ENCODE data around the gene ARHGEF4.
"Not testable (repeated sequence)": the region's sequence is repeated elsewhere in the genome, so short reads cannot be mapped to it uniquely, and the experiment has no call there.

ARHGEF4 gene

DNA sequence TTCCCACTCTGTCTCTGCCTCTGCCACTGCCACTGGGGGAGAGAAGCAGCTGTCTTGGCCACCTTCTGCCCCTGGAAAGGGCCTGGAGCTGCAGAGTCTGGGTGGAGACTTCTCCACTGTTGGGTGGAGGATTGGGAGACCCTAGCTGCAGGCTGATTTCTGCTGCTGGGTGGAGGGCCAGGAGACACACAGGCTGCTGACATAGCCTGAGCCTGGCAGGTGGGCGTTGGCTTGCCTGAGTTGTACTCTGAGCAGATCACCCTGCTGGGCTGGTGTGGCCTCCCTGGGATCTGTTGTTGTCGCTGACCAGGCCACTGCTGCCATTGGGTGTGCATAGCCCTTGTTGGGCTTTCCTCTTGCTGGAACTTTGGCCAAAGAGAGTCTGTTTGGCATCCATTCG lies 64.3 kb downstream of the ARHGEF4 start:
- no peak overlapping the region for H3K14ac ChIP-seq (ENCODE audit: low read length)
- H4K8ac ChIP-seq (ENCODE audit: low read depth, low read length): no peak overlapping the region
- no peaks in the 10 kb centered on the region for H3K79me2 ChIP-seq (ENCODE audit: control insufficient read depth, insufficient read depth, low read length, poor library complexity)
- no peaks in the 10 kb centered on the region for H3K36me3 ChIP-seq (ENCODE audit: control insufficient read depth in 1 of 2, insufficient read depth in 2 of 2, low read length in 2 of 2)
- no peak overlapping the region for H3K9ac ChIP-seq (ENCODE audit: low read length)
- H3K79me1 ChIP-seq (ENCODE audit: low read length): no peaks in the 10 kb centered on the region
- no peak overlapping the region for H2AK5ac ChIP-seq (ENCODE audit: low read length)
- no peak overlapping the region for H2BK120ac ChIP-seq (ENCODE audit: insufficient read depth, low read length, poor library complexity)
- no peak overlapping the region for H3K27ac ChIP-seq (ENCODE audit: low read depth, low read length)
- no peak overlapping the region for H3K23ac ChIP-seq (ENCODE audit: low read length)
- no CpG with 5 or more reads among the region's 3 CpGs for WGBS (ENCODE audit: extremely low coverage, insufficient coverage, insufficient read length)
- DNase-seq: no peak
- H2BK12ac ChIP-seq (ENCODE audit: low read length): no peak overlapping the region
- H3K18ac ChIP-seq (ENCODE audit: low read length): no peak overlapping the region
- H3K4me1 ChIP-seq (ENCODE audit: control insufficient read depth in 1 of 2, insufficient read depth in 2 of 2, low read length in 2 of 2): no peaks in the 10 kb centered on the region
- H3K4me2 ChIP-seq (ENCODE audit: low read length): no peak overlapping the region
- no peak overlapping the region for H4K91ac ChIP-seq (ENCODE audit: low read depth, low read length)
- no peak overlapping the region for H4K12ac ChIP-seq (ENCODE audit: low read depth, low read length)
- no peak overlapping the region for H3K4me3 ChIP-seq (ENCODE audit: low read depth, low read length)
- no peaks in the 10 kb centered on the region for H3K9me3 ChIP-seq (ENCODE audit: insufficient read depth, low read depth, low read length)
- H2BK5ac ChIP-seq (ENCODE audit: low read depth, low read length, poor library complexity): no peak overlapping the region
- H3K27me3 ChIP-seq (ENCODE audit: insufficient read depth, low read length): no peaks in the 10 kb centered on the region
- no peak overlapping the region for H2AFZ ChIP-seq (ENCODE audit: insufficient read depth, low read length, poor library complexity)
- H3K4ac ChIP-seq (ENCODE audit: low read depth, low read length): no peak overlapping the region

DNA sequence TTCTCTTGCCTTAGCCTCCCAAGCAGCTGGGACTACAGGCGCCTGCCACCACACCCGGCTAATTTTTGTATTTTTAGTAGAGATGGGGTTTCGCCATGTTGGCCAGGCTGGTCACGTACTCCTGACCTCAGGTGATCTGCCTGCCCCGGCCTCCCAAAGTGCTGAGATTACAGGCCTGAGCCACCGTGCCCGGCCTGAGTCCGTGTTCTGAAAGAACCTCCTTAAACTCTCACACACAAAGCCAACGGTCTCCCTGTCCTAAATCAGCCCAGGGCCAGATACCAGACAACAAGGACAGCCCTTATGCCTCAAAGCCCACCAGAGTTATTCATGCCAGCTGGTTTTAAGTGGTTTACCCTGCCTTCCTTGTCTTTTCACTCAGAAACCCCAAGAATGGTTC lies 64.9 kb downstream of the ARHGEF4 start:
- not testable (repeated sequence) for H2BK12ac ChIP-seq (ENCODE audit: low read length); H3K79me2 ChIP-seq (ENCODE audit: control insufficient read depth, insufficient read depth, low read length, poor library complexity); H2BK120ac ChIP-seq (ENCODE audit: insufficient read depth, low read length, poor library complexity); H3K36me3 ChIP-seq (ENCODE audit: control insufficient read depth in 1 of 2, insufficient read depth in 2 of 2, low read length in 2 of 2); H3K4ac ChIP-seq (ENCODE audit: low read depth, low read length); H2BK5ac ChIP-seq (ENCODE audit: low read depth, low read length, poor library complexity); DNase-seq; H3K9ac ChIP-seq (ENCODE audit: low read length); H3K27ac ChIP-seq (ENCODE audit: low read depth, low read length); H2AK5ac ChIP-seq (ENCODE audit: low read length); H3K4me3 ChIP-seq (ENCODE audit: low read depth, low read length); H3K27me3 ChIP-seq (ENCODE audit: insufficient read depth, low read length); H3K18ac ChIP-seq (ENCODE audit: low read length); H4K91ac ChIP-seq (ENCODE audit: low read depth, low read length); H4K12ac ChIP-seq (ENCODE audit: low read depth, low read length); H3K23ac ChIP-seq (ENCODE audit: low read length); H3K79me1 ChIP-seq (ENCODE audit: low read length); H3K4me2 ChIP-seq (ENCODE audit: low read length); H3K9me3 ChIP-seq (ENCODE audit: insufficient read depth, low read depth, low read length); H3K4me1 ChIP-seq (ENCODE audit: control insufficient read depth in 1 of 2, insufficient read depth in 2 of 2, low read length in 2 of 2); H2AFZ ChIP-seq (ENCODE audit: insufficient read depth, low read length, poor library complexity); H3K14ac ChIP-seq (ENCODE audit: low read length); H4K8ac ChIP-seq (ENCODE audit: low read depth, low read length)
- no CpG with 5 or more reads among the region's 9 CpGs for WGBS (ENCODE audit: extremely low coverage, insufficient coverage, insufficient read length)

DNA sequence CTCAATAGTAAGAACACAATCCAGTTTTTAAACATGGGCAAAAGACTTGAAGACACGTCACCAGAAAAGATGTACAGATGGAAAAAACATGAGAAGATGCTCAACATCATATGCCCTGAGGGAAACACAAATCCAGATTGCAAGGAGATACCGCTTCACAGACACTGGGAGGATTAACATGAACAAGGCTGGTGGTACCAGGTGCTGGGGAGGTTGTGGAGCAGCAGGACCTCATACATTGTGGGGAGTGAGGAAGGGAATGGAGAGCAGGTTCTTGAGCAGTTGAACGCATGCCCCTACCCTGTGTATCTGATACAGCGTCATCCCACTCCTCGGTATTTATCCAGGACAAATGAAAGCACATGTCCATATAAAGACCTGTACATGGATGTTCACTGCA lies 72.1 kb downstream of the ARHGEF4 start:
- no peak overlapping the region for H3K4ac ChIP-seq (ENCODE audit: low read depth, low read length)
- H3K27me3 ChIP-seq (ENCODE audit: insufficient read depth, low read length): no peaks in the 10 kb centered on the region
- no peak overlapping the region for H4K12ac ChIP-seq (ENCODE audit: low read depth, low read length)
- H3K4me1 ChIP-seq (ENCODE audit: control insufficient read depth in 1 of 2, insufficient read depth in 2 of 2, low read length in 2 of 2): peaks cover 9% of the 10 kb centered on the region in 2 experiments
- H2BK5ac ChIP-seq (ENCODE audit: low read depth, low read length, poor library complexity): no peak overlapping the region
- no CpG with 5 or more reads among the region's 5 CpGs for WGBS (ENCODE audit: extremely low coverage, insufficient coverage, insufficient read length)
- no peaks in the 10 kb centered on the region for H3K36me3 ChIP-seq (ENCODE audit: control insufficient read depth in 1 of 2, insufficient read depth in 2 of 2, low read length in 2 of 2)
- peaks cover 3% of the 10 kb centered on the region for H3K79me1 ChIP-seq (ENCODE audit: low read length)
- no peak overlapping the region for H3K23ac ChIP-seq (ENCODE audit: low read length)
- H3K4me3 ChIP-seq (ENCODE audit: low read depth, low read length): no peak overlapping the region
- H4K91ac ChIP-seq (ENCODE audit: low read depth, low read length): no peak overlapping the region
- DNase-seq: no peak
- H3K9ac ChIP-seq (ENCODE audit: low read length): no peak overlapping the region
- no peak overlapping the region for H2AK5ac ChIP-seq (ENCODE audit: low read length)
- H2AFZ ChIP-seq (ENCODE audit: insufficient read depth, low read length, poor library complexity): no peak overlapping the region
- H3K14ac ChIP-seq (ENCODE audit: low read length): no peak overlapping the region
- H3K18ac ChIP-seq (ENCODE audit: low read length): no peak overlapping the region
- H4K8ac ChIP-seq (ENCODE audit: low read depth, low read length): no peak overlapping the region
- H2BK12ac ChIP-seq (ENCODE audit: low read length): no peak overlapping the region
- H2BK120ac ChIP-seq (ENCODE audit: insufficient read depth, low read length, poor library complexity): no peak overlapping the region
- no peak overlapping the region for H3K27ac ChIP-seq (ENCODE audit: low read depth, low read length)
- H3K4me2 ChIP-seq (ENCODE audit: low read length): no peak overlapping the region
- H3K9me3 ChIP-seq (ENCODE audit: insufficient read depth, low read depth, low read length): no peaks in the 10 kb centered on the region
- no peaks in the 10 kb centered on the region for H3K79me2 ChIP-seq (ENCODE audit: control insufficient read depth, insufficient read depth, low read length, poor library complexity)

DNA sequence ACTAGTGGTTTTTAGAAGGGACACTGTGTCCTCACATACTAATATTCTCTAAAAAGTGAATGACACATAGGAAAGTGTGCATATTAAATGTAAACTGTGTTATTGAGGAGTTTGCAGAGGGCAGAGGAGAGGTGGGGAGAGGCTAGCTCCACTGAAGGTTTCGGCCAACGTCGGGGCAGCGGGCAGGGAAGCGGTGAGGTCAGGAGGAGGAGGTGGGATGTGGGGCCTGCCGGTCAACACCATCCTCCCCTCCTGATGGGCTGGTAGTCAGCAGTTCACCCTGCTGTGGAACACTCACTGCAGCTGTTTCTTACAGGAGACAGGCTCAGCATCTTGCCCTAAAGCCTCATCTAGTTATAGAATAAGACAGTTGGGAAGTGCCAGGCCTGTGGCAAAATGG lies 74.2 kb downstream of the ARHGEF4 start:
- WGBS (ENCODE audit: extremely low coverage, insufficient coverage, insufficient read length): no CpG with 5 or more reads among the region's 6 CpGs

More for the DNA sequence above, 74.2 kb downstream of the ARHGEF4 start:
- H3K4ac ChIP-seq (ENCODE audit: low read depth, low read length): no peak overlapping the region
- no peak overlapping the region for H3K23ac ChIP-seq (ENCODE audit: low read length)
- H3K27me3 ChIP-seq (ENCODE audit: insufficient read depth, low read length): no peaks in the 10 kb centered on the region
- H2AK5ac ChIP-seq (ENCODE audit: low read length): no peak overlapping the region
- H4K91ac ChIP-seq (ENCODE audit: low read depth, low read length): peak overlapping the region; percentile 11
- H2AFZ ChIP-seq (ENCODE audit: insufficient read depth, low read length, poor library complexity): no peak overlapping the region
- H3K9me3 ChIP-seq (ENCODE audit: insufficient read depth, low read depth, low read length): no peaks in the 10 kb centered on the region
- no peak overlapping the region for H3K18ac ChIP-seq (ENCODE audit: low read length)
- no peak overlapping the region for H3K14ac ChIP-seq (ENCODE audit: low read length)
- H2BK5ac ChIP-seq (ENCODE audit: low read depth, low read length, poor library complexity): no peak overlapping the region
- H2BK120ac ChIP-seq (ENCODE audit: insufficient read depth, low read length, poor library complexity): no peak overlapping the region
- H3K79me1 ChIP-seq (ENCODE audit: low read length): peaks cover 5% of the 10 kb centered on the region
- no peaks in the 10 kb centered on the region for H3K36me3 ChIP-seq (ENCODE audit: control insufficient read depth in 1 of 2, insufficient read depth in 2 of 2, low read length in 2 of 2)
- no peak for DNase-seq
- H4K12ac ChIP-seq (ENCODE audit: low read depth, low read length): no peak overlapping the region
- no peak overlapping the region for H3K27ac ChIP-seq (ENCODE audit: low read depth, low read length)
- no peaks in the 10 kb centered on the region for H3K79me2 ChIP-seq (ENCODE audit: control insufficient read depth, insufficient read depth, low read length, poor library complexity)
- H4K8ac ChIP-seq (ENCODE audit: low read depth, low read length): peak overlapping the region; percentile 6
- H3K4me1 ChIP-seq (ENCODE audit: control insufficient read depth in 1 of 2, insufficient read depth in 2 of 2, low read length in 2 of 2): peaks cover 17 to 18% of the 10 kb centered on the region in 2 experiments
- no peak overlapping the region for H3K9ac ChIP-seq (ENCODE audit: low read length)
- H3K4me3 ChIP-seq (ENCODE audit: low read depth, low read length): no peak overlapping the region
- H2BK12ac ChIP-seq (ENCODE audit: low read length): no peak overlapping the region
- no peak overlapping the region for H3K4me2 ChIP-seq (ENCODE audit: low read length)
